ENCODE results near the gene GZF1.
A peak's percentile ranks its signal among the peaks of the same experiment; 100 is the strongest.

GZF1 gene

DNA sequence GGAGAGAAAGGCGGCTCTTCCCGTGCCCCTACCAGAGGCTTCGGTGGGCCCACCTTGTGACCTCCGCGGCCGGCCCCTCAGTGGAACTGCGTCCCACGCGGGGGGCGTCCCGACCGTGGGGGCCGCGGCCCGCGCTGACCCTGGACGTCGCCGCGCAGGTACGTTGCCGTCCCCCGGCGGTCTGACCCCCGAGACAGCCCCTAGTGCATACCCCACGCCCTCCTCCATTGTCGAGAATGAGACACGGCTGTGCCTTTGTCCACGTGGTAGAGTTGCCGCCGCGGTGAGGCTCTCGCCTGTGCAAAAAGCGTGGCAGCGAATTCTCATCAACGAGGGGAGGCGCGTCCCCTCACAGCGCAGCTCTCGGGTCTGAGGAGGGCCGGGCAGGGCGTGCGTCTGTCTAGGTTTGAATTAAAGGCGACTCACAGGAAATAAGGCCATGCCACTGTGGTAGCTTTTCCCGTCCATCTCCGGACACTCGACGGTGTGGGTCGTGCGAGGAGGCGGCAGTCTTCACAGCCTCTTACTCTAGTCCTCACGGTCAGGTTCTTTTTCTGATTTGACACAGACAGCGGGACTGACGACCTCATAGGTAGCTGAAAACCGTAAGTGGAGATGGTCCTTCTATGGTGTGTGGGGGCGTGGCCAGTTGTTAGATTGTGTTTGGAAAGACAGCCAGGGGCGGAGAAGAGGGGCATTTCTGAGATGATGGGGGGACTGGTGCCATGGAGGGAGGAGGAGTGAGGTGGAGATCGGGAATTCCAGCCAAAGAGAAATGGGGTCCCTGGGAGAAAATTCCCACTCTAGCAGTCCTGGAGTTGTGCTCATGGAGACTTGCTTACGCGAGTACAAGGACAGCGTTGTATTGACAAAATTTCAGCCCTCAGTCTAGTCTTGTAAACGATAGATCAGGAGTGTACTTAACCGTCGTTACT, 10.8 kb upstream of the GZF1 start:
- no peak for TF ChIP-seq GABPA (IDR thresholded peaks at IDR 0.05; ENCODE audit: low read depth)
- no peak for TF ChIP-seq SPI1 (IDR thresholded peaks at IDR 0.05; ENCODE audit: borderline replicate concordance, low read depth)
- TF ChIP-seq REST (IDR thresholded peaks at IDR 0.05; ENCODE audit: insufficient replicate concordance, low read depth): no peak
- TF ChIP-seq CTCF (IDR thresholded peaks at IDR 0.05; ENCODE audit: insufficient read depth, low read length): no peak
- TF ChIP-seq POLR2AphosphoS5 (IDR thresholded peaks at IDR 0.05; ENCODE audit: low read depth): no peak
- DNase-seq (ENCODE audit: low read depth in 1 of 2, low spot score in 1 of 2): peak; percentile 43 to 45
- Histone ChIP-seq H3K4me3 (replicated peaks; ENCODE audit: insufficient read depth, low read length) (peak overlapping the region; percentile 80), H3K27ac (replicated peaks) (peak overlapping the region; percentile 90), H3K27me3 (ENCODE audit: insufficient read depth, poor library complexity, severe bottlenecking) (no peaks in the 10 kb centered on the region)

GRCh38 chr20:23356203-23356602, 5.8 kb upstream of the GZF1 start:
- Histone ChIP-seq H3K4me3 (replicated peaks; ENCODE audit: insufficient read depth, low read length) (no peak overlapping the region), H3K27me3 (ENCODE audit: insufficient read depth, poor library complexity, severe bottlenecking) (no peaks in the 10 kb centered on the region), H3K27ac (replicated peaks) (no peak overlapping the region)
- DNase-seq (ENCODE audit: low read depth in 1 of 2, low spot score in 1 of 2): no peak
- TF ChIP-seq REST (IDR thresholded peaks at IDR 0.05; ENCODE audit: insufficient replicate concordance, low read depth): no peak
- no peak for TF ChIP-seq CTCF (IDR thresholded peaks at IDR 0.05; ENCODE audit: insufficient read depth, low read length)
- no peak for TF ChIP-seq POLR2AphosphoS5 (IDR thresholded peaks at IDR 0.05; ENCODE audit: low read depth)
- no peak for TF ChIP-seq SPI1 (IDR thresholded peaks at IDR 0.05; ENCODE audit: borderline replicate concordance, low read depth)
- TF ChIP-seq GABPA (IDR thresholded peaks at IDR 0.05; ENCODE audit: low read depth): no peak

DNA sequence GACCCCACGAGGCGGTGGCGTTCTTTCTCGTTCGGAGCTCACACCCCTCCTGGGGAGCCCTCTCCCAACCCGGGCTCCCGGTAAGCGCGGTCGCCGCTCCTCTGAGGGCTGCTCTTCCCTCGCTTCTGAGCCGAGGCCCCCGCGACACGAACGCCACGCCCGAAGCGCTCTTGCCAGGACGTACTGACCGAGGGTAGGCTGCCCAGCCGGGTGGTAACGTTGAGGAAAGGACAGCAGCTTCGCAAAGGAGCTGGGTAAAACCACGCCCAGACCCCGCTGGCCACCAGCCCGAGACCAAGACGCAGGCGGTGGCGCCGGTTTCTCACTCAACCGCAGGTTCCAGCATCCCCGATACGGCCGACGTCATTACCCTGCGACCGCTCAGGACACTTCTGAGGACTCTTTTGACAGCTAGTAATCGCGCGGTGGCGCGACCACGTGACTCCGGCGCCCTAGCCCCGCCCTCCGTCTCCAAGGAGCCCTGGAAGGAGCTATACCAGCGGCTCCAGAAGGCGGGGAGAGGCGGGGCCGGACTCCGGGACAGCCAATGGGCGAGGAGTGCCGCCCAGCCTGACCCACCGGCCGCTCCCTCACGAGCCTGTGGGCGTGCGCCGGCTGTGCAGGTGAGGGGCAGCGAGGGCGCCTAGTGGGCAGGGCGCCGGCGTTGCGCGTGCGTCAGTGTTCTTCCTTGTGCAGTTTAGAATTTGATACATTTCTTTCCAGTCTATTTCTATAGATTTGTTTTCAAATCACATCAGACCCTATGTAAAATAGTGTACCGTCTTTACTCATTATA, 4.0 kb upstream of the GZF1 start:
- H3K27me3 ChIP-seq (ENCODE audit: insufficient read depth, poor library complexity, severe bottlenecking): no peaks in the 10 kb centered on the region
- DNase-seq (ENCODE audit: low read depth in 1 of 2, low spot score in 1 of 2): peak; percentile 98 to 100
- peak overlapping the region; percentile 78 for H3K4me3 ChIP-seq (replicated peaks; ENCODE audit: insufficient read depth, low read length)
- peak overlapping the region; percentile 80 for H3K27ac ChIP-seq (replicated peaks)
- TF ChIP-seq POLR2AphosphoS5 (IDR thresholded peaks at IDR 0.05; ENCODE audit: low read depth) (peak; percentile 51; the same call in 1 of the 2 replicates), SPI1 (IDR thresholded peaks at IDR 0.05; ENCODE audit: borderline replicate concordance, low read depth) (no peak)

DNA sequence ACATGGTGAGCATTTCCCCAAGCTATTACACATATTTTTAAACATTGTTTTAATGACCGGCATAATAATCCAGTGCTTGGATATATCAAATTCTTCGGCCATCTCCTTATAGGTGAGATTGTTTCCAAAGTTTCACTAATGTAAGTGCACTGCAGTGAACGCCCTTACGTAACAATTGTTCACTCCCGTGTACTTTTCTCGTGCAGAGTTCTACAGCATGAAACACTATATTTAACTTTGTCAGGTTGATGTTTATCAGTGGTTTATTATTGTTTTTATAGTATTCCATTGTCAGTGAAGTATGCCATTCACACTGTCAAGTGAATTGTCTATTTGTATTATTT, 3.4 kb upstream of the GZF1 start:
- peak overlapping the region; percentile 59 for H3K27ac ChIP-seq (replicated peaks)
- H3K27me3 ChIP-seq (ENCODE audit: insufficient read depth, poor library complexity, severe bottlenecking): no peaks in the 10 kb centered on the region
- no peak for DNase-seq (ENCODE audit: low read depth in 1 of 2, low spot score in 1 of 2)
- no peak for TF ChIP-seq SPI1 (IDR thresholded peaks at IDR 0.05; ENCODE audit: borderline replicate concordance, low read depth)
- no peak for TF ChIP-seq POLR2AphosphoS5 (IDR thresholded peaks at IDR 0.05; ENCODE audit: low read depth)
- TF ChIP-seq REST (IDR thresholded peaks at IDR 0.05; ENCODE audit: insufficient replicate concordance, low read depth): no peak
- no peak for TF ChIP-seq GABPA (IDR thresholded peaks at IDR 0.05; ENCODE audit: low read depth)
- TF ChIP-seq CTCF (IDR thresholded peaks at IDR 0.05; ENCODE audit: insufficient read depth, low read length): no peak
- H3K4me3 ChIP-seq (replicated peaks; ENCODE audit: insufficient read depth, low read length): peak overlapping the region; percentile 34
